GM23338 (cell line): ENCODE data around the gene ZNF488. TPM values are rescaled to one million over a fixed set of nuclear protein-coding genes. Genes with fewer than 3 reads are reported as not detected.

Source experiments
- ATAC-seq: fragments of 200-7000 bp; cut with Tn5 transposase; 3 replicates; pipeline ENCODE4 v1.9.1; 2020
- DNase-seq: peaks from one replicate; pipeline ENCODE4 v3.0.0-alpha.2; 2015; ENCODE audit warnings: low spot score
- H2AFZ ChIP-seq: fragments of 200-600 bp; sonication (generic); 2 replicates; pipeline ENCODE4 v1.8.0; 2016; ENCODE audit warnings: antibody characterized with exemption, mild to moderate bottlenecking, moderate library complexity
- H3F3A ChIP-seq: fragments of 200-600 bp; sonication (generic); replicated peaks from 2 replicates; pipeline ENCODE4 v1.8.0; 2017; ENCODE audit warnings: antibody characterized with exemption, mixed run types, low read depth
- H3K27ac ChIP-seq: fragments of 200-600 bp; sonication (generic); 2 replicates; pipeline ENCODE4 v1.6.1; 2016; ENCODE audit warnings: low read depth
- H3K27me3 ChIP-seq: fragments of 200-600 bp; sonication (generic); 2 replicates; pipeline ENCODE4 v1.8.0; 2016; ENCODE audit warnings: mild to moderate bottlenecking, mixed run types, moderate library complexity; ENCODE audit not compliant: insufficient read depth
- H3K36me3 ChIP-seq: fragments of 200-600 bp; sonication (generic); 2 replicates; pipeline ENCODE4 v1.8.0; 2016; ENCODE audit warnings: mild to moderate bottlenecking; ENCODE audit not compliant: insufficient read depth
- H3K4me1 ChIP-seq: fragments of 200-600 bp; sonication (generic); 2 replicates; pipeline ENCODE4 v1.8.0; 2016; ENCODE audit warnings: mild to moderate bottlenecking, moderate library complexity; ENCODE audit not compliant: insufficient read depth
- H3K4me2 ChIP-seq: fragments of 200-600 bp; sonication (generic); 2 replicates; pipeline ENCODE4 v1.7.1; 2017; ENCODE audit warnings: mixed run types
- H3K4me3 ChIP-seq: fragments of 200-600 bp; sonication (generic); 2 replicates; pipeline ENCODE4 v1.6.1; 2016; ENCODE audit warnings: mixed run types
- H3K79me2 ChIP-seq: fragments of 200-600 bp; sonication (generic); replicated peaks from 2 replicates; pipeline ENCODE4 v1.8.0; 2017; ENCODE audit warnings: mild to moderate bottlenecking; ENCODE audit not compliant: insufficient read depth
- H3K9me2 ChIP-seq: fragments of 200-600 bp; sonication (generic); 2 replicates; pipeline ENCODE4 v1.8.0; 2017; ENCODE audit not compliant: insufficient read depth
- H4K20me1 ChIP-seq: fragments of 200-600 bp; sonication (generic); replicated peaks from 2 replicates; pipeline ENCODE4 v1.8.0; 2017; ENCODE audit warnings: mild to moderate bottlenecking; ENCODE audit not compliant: insufficient read depth
- H3K27ac Mint-ChIP-seq: 2 replicates; pipeline ENCODE4 v1.8.0; 2020; ENCODE audit warnings: inconsistent platforms, mild to moderate bottlenecking, moderate library complexity, mixed read lengths
- H3K27me3 Mint-ChIP-seq: 3 replicates; pipeline ENCODE4 v1.8.0; 2022; ENCODE audit warnings: low read depth, mild to moderate bottlenecking, moderate library complexity, mixed read lengths, inconsistent platforms; ENCODE audit not compliant: insufficient read depth, poor library complexity
- H3K36me3 Mint-ChIP-seq: 3 replicates; pipeline ENCODE4 v1.8.0; 2021; ENCODE audit warnings: low read depth, mild to moderate bottlenecking, inconsistent platforms, moderate library complexity, mixed read lengths
- H3K4me1 Mint-ChIP-seq: 3 replicates; pipeline ENCODE4 v1.8.0; 2020; ENCODE audit warnings: mild to moderate bottlenecking, inconsistent platforms, mixed read lengths
- H3K4me3 Mint-ChIP-seq: 3 replicates; pipeline ENCODE4 v1.8.0; 2021; ENCODE audit warnings: moderate library complexity, mild to moderate bottlenecking, inconsistent platforms, mixed read lengths
- H3K9me3 Mint-ChIP-seq: 3 replicates; pipeline ENCODE4 v1.8.0; 2020; ENCODE audit warnings: moderate library complexity, mild to moderate bottlenecking, inconsistent platforms, mixed read lengths
- CREB1 ChIP-seq: fragments of 250-450 bp; sonication (Bioruptor Pico); IDR thresholded peaks from 2 replicates; pipeline ENCODE4 v1.5.0; 2020; ENCODE audit warnings: low read depth, mild to moderate bottlenecking, moderate library complexity
- EZH2 ChIP-seq: fragments of 200-600 bp; sonication (generic); IDR thresholded peaks from one replicate; pipeline ENCODE4 v1.8.0; 2017; ENCODE audit warnings: antibody characterized with exemption, mild to moderate bottlenecking, low read depth; ENCODE audit not compliant: unreplicated experiment
- EZH2phosphoT487 ChIP-seq: fragments of 200-600 bp; sonication (generic); IDR thresholded peaks from one replicate; pipeline ENCODE4 v1.8.1; 2018; ENCODE audit warnings: antibody characterized with exemption; ENCODE audit not compliant: unreplicated experiment
- STAT1 ChIP-seq: IDR thresholded peaks from one replicate; pipeline ENCODE4 v1.6.1; 2016; ENCODE audit warnings: antibody characterized with exemption; ENCODE audit not compliant: unreplicated experiment
- ZNF114 ChIP-seq: fragments of 250-450 bp; sonication (Bioruptor Pico); IDR thresholded peaks from 2 replicates; pipeline ENCODE4 v1.5.0; 2020; ENCODE audit warnings: mild to moderate bottlenecking, moderate library complexity
- ZNF331 ChIP-seq: fragments of 250-450 bp; sonication (Bioruptor Pico); IDR thresholded peaks from 2 replicates; pipeline ENCODE4 v1.5.0; 2020; ENCODE audit warnings: low read depth, mild to moderate bottlenecking, moderate library complexity
- polyA plus RNA-seq: library from polyadenylated mRNA; unstranded; fragments of >200 nt; fragmentation: Nextera tagmentation; extraction: Ambion mirVana; gene quantifications from 2 replicates; pipeline ENCODE4 v1.2.1, GENCODE V29; 2016
- total RNA-seq: library from RNA; depleted of rRNA; stranded (reverse); fragments of >200 nt; shearing (Covaris generic); gene quantifications from 2 replicates; pipeline ENCODE4 v1.2.3, GENCODE V29; 2014
- TF ChIP-seq, protein P1 (sequence below), 2 experiments: fragments of 200-600 bp in 1 of 2; sonication (generic) in 1 of 2; conservative IDR thresholded peaks; 2 replicates each; pipeline versions ENCODE4 v1.5.1 to v1.6.1; 2016 to 2017; ENCODE audit warnings: antibody characterized with exemption in 2 of 2, low read depth in 2 of 2, mild to moderate bottlenecking in 2 of 2, moderate library complexity in 1 of 2
- TF ChIP-seq, protein P2 (sequence below): IDR thresholded peaks from 2 replicates; pipeline ENCODE4 v1.6.1; 2016; ENCODE audit warnings: antibody characterized with exemption
- TF ChIP-seq, protein P3 (sequence below): IDR thresholded peaks from one replicate; pipeline ENCODE4 v1.6.1; 2018; ENCODE audit warnings: antibody characterized with exemption; ENCODE audit not compliant: unreplicated experiment

ZNF488 gene
- total and polyA plus RNA-seq, 2 experiments from 2014 or later, result 2.5 to 5.2 TPM

DNA sequence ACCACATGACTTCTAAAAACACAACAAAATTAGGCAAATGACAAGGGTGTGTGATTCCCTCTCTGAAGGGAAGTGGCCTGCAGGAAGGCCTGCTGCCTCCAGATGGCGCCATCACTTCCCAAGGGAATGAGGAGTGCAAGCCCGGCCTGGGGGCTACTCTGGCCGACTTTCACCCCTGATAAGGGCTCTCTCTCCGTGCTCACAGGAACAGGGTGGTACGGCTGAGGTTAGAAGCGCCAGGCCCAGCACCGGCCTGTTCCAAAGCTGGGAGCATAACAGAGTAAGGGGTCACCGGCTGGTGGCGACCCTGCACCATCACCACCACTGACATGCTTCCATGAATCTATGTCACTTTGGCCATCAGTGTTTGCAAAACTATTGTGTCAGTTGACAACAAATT is 22.8 kb downstream of the ZNF488 start:
- TF ChIP-seq EZH2, result no peak
- no peak for TF ChIP-seq ZNF114
- TF ChIP-seq, protein P1, sequence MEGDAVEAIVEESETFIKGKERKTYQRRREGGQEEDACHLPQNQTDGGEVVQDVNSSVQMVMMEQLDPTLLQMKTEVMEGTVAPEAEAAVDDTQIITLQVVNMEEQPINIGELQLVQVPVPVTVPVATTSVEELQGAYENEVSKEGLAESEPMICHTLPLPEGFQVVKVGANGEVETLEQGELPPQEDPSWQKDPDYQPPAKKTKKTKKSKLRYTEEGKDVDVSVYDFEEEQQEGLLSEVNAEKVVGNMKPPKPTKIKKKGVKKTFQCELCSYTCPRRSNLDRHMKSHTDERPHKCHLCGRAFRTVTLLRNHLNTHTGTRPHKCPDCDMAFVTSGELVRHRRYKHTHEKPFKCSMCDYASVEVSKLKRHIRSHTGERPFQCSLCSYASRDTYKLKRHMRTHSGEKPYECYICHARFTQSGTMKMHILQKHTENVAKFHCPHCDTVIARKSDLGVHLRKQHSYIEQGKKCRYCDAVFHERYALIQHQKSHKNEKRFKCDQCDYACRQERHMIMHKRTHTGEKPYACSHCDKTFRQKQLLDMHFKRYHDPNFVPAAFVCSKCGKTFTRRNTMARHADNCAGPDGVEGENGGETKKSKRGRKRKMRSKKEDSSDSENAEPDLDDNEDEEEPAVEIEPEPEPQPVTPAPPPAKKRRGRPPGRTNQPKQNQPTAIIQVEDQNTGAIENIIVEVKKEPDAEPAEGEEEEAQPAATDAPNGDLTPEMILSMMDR (conservative IDR thresholded peaks at IDR 0.05; ENCODE audit: low read depth in 2 of 2), result peak; percentile 87 to 94
- TF ChIP-seq, protein P2, sequence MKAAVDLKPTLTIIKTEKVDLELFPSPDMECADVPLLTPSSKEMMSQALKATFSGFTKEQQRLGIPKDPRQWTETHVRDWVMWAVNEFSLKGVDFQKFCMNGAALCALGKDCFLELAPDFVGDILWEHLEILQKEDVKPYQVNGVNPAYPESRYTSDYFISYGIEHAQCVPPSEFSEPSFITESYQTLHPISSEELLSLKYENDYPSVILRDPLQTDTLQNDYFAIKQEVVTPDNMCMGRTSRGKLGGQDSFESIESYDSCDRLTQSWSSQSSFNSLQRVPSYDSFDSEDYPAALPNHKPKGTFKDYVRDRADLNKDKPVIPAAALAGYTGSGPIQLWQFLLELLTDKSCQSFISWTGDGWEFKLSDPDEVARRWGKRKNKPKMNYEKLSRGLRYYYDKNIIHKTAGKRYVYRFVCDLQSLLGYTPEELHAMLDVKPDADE, result no peak
- H3F3A ChIP-seq, result no peaks in the 10 kb centered on the region
- no peaks in the 10 kb centered on the region for H3K27me3 ChIP-seq
- H4K20me1 ChIP-seq, result no peaks in the 10 kb centered on the region
- H3K36me3 ChIP-seq, result no peaks in the 10 kb centered on the region
- H3K4me2 ChIP-seq, result no peak overlapping the region
- H3K4me3 ChIP-seq, result no peak overlapping the region
- H3K9me2 ChIP-seq, result no peaks in the 10 kb centered on the region
- no peaks in the 10 kb centered on the region for H3K9me3 Mint-ChIP-seq
- peaks cover 5% of the 10 kb centered on the region for H3K27me3 Mint-ChIP-seq
- DNase-seq (peak; percentile 87), ATAC-seq (peak; percentile 92)
- peaks cover 15% of the 10 kb centered on the region for H3K4me1 Mint-ChIP-seq
- H3K4me1 ChIP-seq, result no peaks in the 10 kb centered on the region
- no peak overlapping the region for H3K27ac ChIP-seq
- no peak overlapping the region for H2AFZ ChIP-seq
- H3K4me3 Mint-ChIP-seq, result no peak overlapping the region
- H3K36me3 Mint-ChIP-seq, result no peaks in the 10 kb centered on the region
- no peaks in the 10 kb centered on the region for H3K79me2 ChIP-seq
- no peak overlapping the region for H3K27ac Mint-ChIP-seq

DNA sequence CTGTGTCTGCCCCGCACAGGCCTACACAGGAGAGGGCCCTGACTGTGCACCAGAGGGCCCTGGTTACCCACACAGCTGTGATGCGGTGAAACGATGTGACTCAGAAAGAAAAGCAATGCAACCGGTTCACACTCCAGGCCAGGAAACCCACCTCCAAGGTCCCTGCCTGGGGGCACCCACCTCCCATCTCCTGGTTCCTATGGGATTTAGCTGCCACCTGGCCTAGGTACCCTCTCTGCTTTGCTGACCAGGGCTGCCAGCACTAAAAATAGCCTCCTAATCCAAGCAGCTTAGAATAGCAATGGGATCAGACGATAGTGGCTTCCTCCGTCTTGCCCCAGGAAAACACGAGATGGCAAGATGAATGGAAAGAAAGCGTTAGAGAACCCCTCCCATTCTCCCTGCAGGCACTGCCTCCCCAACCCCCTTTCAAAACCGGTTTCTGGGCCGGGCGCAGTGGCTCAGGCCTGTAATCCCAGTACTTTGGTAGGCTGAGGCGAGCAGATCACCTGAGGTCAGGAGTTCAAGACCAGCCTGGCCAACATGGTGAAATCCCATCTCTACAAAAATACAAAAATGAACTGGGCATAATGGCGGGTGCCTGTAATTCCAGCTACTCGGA is 23.6 kb downstream of the ZNF488 start:
- Mint-ChIP-seq H3K9me3 (no peaks in the 10 kb centered on the region), H3K27me3 (peaks cover 5% of the 10 kb centered on the region), H3K27ac (no peak overlapping the region), H3K4me1 (peaks cover 15% of the 10 kb centered on the region), H3K36me3 (no peaks in the 10 kb centered on the region), H3K4me3 (no peak overlapping the region)
- Histone ChIP-seq H3K4me3 (no peak overlapping the region), H3K79me2 (no peaks in the 10 kb centered on the region), H3K4me2 (no peak overlapping the region), H4K20me1 (no peaks in the 10 kb centered on the region), H3K27me3 (no peaks in the 10 kb centered on the region), H2AFZ (no peak overlapping the region), H3K9me2 (no peaks in the 10 kb centered on the region), H3K4me1 (no peaks in the 10 kb centered on the region), H3K36me3 (no peaks in the 10 kb centered on the region), H3F3A (no peaks in the 10 kb centered on the region), H3K27ac (no peak overlapping the region)
- DNase-seq (no peak), ATAC-seq (no peak)
- TF ChIP-seq ZNF331 (CRISPR knock-in tag) (no peak), CREB1 (CRISPR knock-in tag) (no peak), EZH2 (no peak), STAT1 (no peak), EZH2phosphoT487 (no peak)
- TF ChIP-seq, protein P3, sequence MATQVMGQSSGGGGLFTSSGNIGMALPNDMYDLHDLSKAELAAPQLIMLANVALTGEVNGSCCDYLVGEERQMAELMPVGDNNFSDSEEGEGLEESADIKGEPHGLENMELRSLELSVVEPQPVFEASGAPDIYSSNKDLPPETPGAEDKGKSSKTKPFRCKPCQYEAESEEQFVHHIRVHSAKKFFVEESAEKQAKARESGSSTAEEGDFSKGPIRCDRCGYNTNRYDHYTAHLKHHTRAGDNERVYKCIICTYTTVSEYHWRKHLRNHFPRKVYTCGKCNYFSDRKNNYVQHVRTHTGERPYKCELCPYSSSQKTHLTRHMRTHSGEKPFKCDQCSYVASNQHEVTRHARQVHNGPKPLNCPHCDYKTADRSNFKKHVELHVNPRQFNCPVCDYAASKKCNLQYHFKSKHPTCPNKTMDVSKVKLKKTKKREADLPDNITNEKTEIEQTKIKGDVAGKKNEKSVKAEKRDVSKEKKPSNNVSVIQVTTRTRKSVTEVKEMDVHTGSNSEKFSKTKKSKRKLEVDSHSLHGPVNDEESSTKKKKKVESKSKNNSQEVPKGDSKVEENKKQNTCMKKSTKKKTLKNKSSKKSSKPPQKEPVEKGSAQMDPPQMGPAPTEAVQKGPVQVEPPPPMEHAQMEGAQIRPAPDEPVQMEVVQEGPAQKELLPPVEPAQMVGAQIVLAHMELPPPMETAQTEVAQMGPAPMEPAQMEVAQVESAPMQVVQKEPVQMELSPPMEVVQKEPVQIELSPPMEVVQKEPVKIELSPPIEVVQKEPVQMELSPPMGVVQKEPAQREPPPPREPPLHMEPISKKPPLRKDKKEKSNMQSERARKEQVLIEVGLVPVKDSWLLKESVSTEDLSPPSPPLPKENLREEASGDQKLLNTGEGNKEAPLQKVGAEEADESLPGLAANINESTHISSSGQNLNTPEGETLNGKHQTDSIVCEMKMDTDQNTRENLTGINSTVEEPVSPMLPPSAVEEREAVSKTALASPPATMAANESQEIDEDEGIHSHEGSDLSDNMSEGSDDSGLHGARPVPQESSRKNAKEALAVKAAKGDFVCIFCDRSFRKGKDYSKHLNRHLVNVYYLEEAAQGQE, result no peak
- TF ChIP-seq, protein P2, result no peak
